B cell (primary cell): Measurements from ENCODE around the gene CHST14. TPM values are rescaled to one million over a fixed set of nuclear protein-coding genes. Genes with fewer than 3 reads are reported as not detected.
A peak's percentile ranks its signal among the peaks of the same experiment; 100 is the strongest.

Experiments
- ATAC-seq: fragments of 200-7000 bp; cut with Tn5 transposase; one replicate; pipeline ENCODE4 v1.10.0; 2021; ENCODE audit warnings: low read depth, mild to moderate bottlenecking, moderate number of reproducible peaks, moderate library complexity
- CTCF ChIA-PET: fragments of 350-600 bp; sonication (Branson Sonifier 250); formaldehyde crosslinking; loops from one replicate; lab custom pipeline; 2021; ENCODE audit warnings: antibody characterized with exemption, inconsistent platforms; lab: Charles Lee
- POLR2A ChIA-PET: fragments of 350-600 bp; sonication (Branson Sonifier 250); formaldehyde crosslinking; loops from one replicate; lab custom pipeline; 2021; ENCODE audit warnings: antibody characterized with exemption; lab: Charles Lee
- DNase-seq: peaks from one replicate; pipeline ENCODE4 v3.0.0; 2013
- H2AFZ ChIP-seq: 2 replicates; pipeline ENCODE4 v1.6.1; 2012; ENCODE audit warnings: mild to moderate bottlenecking, low read depth, low read length; ENCODE audit not compliant: insufficient read depth, poor library complexity, severe bottlenecking
- H3K27ac ChIP-seq, 2 donors: 1 replicate in 1 of 2; 2 replicates in 1 of 2; pipeline ENCODE4 v1.5.1; 2012 to 2013; ENCODE audit warnings: low read length in 2 of 2, mild to moderate bottlenecking in 2 of 2, moderate library complexity in 1 of 2
- H3K27me3 ChIP-seq, 4 experiments: fragments of 200-600 bp in 1 of 4; sonication (generic) in 1 of 4; replicated peaks in 1 of 4; 1 replicate in 2 of 4; 2 replicates in 2 of 4; pipeline versions ENCODE4 v1.6.1 to v1.7.0; 2013 to 2016; ENCODE audit warnings: low read length in 3 of 4, mild to moderate bottlenecking in 2 of 4, mixed read lengths in 1 of 4, moderate library complexity in 1 of 4; ENCODE audit not compliant: insufficient read depth in 4 of 4, control insufficient read depth in 3 of 4; ENCODE audit errors: control extremely low read depth in 1 of 4
- H3K36me3 ChIP-seq, 2 experiments: replicated peaks in 1 of 2; 1 replicate in 1 of 2; 2 replicates in 1 of 2; pipeline versions ENCODE4 v1.6.1 to v1.7.1; 2013; ENCODE audit warnings: low read length in 1 of 2; ENCODE audit not compliant: insufficient read depth in 2 of 2, control insufficient read depth in 1 of 2; ENCODE audit errors: control extremely low read depth in 1 of 2, extremely low read depth in 1 of 2
- H3K4me1 ChIP-seq, 2 donors: fragments of 200-600 bp in 1 of 2; sonication (generic) in 1 of 2; 1 replicate in 1 of 2; 2 replicates in 1 of 2; pipeline versions ENCODE4 v1.5.1 to v1.6.1; 2013 to 2017; ENCODE audit warnings: low read length in 2 of 2; ENCODE audit not compliant: control insufficient read depth in 2 of 2, insufficient read depth in 2 of 2
- H3K4me2 ChIP-seq: replicated peaks from 2 replicates; pipeline ENCODE3; 2012; ENCODE audit warnings: mild to moderate bottlenecking, low read depth, low read length; ENCODE audit not compliant: poor library complexity, severe bottlenecking
- H3K4me3 ChIP-seq, 5 experiments: fragments of 200-600 bp in 1 of 5; sonication (generic) in 1 of 5; 1 replicate in 3 of 5; 2 replicates in 2 of 5; pipeline versions ENCODE4 v1.5.1 to v1.7.0; 2011 to 2016; ENCODE audit warnings: low read length in 4 of 5, mild to moderate bottlenecking in 4 of 5, low read depth in 2 of 5, control low read depth in 1 of 5, moderate library complexity in 1 of 5; ENCODE audit not compliant: insufficient read depth in 1 of 5; ENCODE audit errors: control extremely low read depth in 1 of 5, extremely low read depth in 1 of 5
- H3K79me2 ChIP-seq: fragments of 200-600 bp; sonication (generic); one replicate; pipeline ENCODE4 v1.6.0; 2016; ENCODE audit warnings: low read length; ENCODE audit not compliant: control insufficient read depth, insufficient read depth
- H3K9ac ChIP-seq: fragments of 200-600 bp; sonication (generic); 2 replicates; pipeline ENCODE4 v1.6.1; 2017; ENCODE audit warnings: mild to moderate bottlenecking, low read length, moderate library complexity
- H3K9me3 ChIP-seq, 3 donors: one replicate each; pipeline versions ENCODE4 v1.6.1 to v1.7.1; 2013; ENCODE audit warnings: low read length in 2 of 3; ENCODE audit not compliant: control insufficient read depth in 2 of 3, insufficient read depth in 1 of 3; ENCODE audit errors: control extremely low read depth in 1 of 3
- H4K20me1 ChIP-seq: 2 replicates; pipeline ENCODE4 v1.6.0; 2012; ENCODE audit warnings: mild to moderate bottlenecking, low read length; ENCODE audit not compliant: insufficient read depth, control insufficient read depth, poor library complexity, severe bottlenecking
- H3K27ac Mint-ChIP-seq: one replicate; pipeline ENCODE4 v1.8.0; 2021; ENCODE audit warnings: mixed read lengths
- H3K27me3 Mint-ChIP-seq: one replicate; pipeline ENCODE4 v1.8.0; 2021; ENCODE audit warnings: mixed read lengths
- H3K4me1 Mint-ChIP-seq: one replicate; pipeline ENCODE4 v1.8.0; 2021; ENCODE audit warnings: mixed read lengths
- H3K4me3 Mint-ChIP-seq: one replicate; pipeline ENCODE4 v1.8.0; 2021; ENCODE audit warnings: mixed read lengths
- H3K9me3 Mint-ChIP-seq: one replicate; pipeline ENCODE4 v1.8.0; 2022; ENCODE audit warnings: mixed read lengths; ENCODE audit not compliant: insufficient read depth
- EZH2 ChIP-seq: IDR thresholded peaks from 2 replicates; pipeline ENCODE4 v1.6.1; 2012; ENCODE audit warnings: borderline replicate concordance, low read depth, mild to moderate bottlenecking, moderate library complexity, low read length; ENCODE audit not compliant: insufficient read depth, poor library complexity, severe bottlenecking
- WGBS: methylation state at CpG from one replicate; pipeline ENCODE4 v1.1.5; 2013; ENCODE audit warnings: missing lambda C conversion rate; ENCODE audit not compliant: insufficient coverage; 5-methylcytosine and 5-hydroxymethylcytosine counted together
- intact Hi-C: fragments of 100-400 bp; cut with micrococcal nuclease; formaldehyde crosslinking; loops from one replicate; pipeline ENCODE4 v1.10.0; 2022
- polyA plus RNA-seq: library from polyadenylated mRNA; depleted of rRNA; stranded (reverse); fragments of >200 nt; gene quantifications from 2 replicates; pipeline ENCODE4 v1.2.3, GENCODE V29; 2012
- total RNA-seq, 2 donors: library from RNA; stranded (reverse); fragments of 120-200 nt in 1 of 2; gene quantifications; 1 replicate in 1 of 2; 2 replicates in 1 of 2; pipeline versions ENCODE4 v1.2.3 to v1.2.4, GENCODE V29; 2013 to 2022
- TF ChIP-seq, protein P1 (sequence below): fragments of 200-600 bp; IDR thresholded peaks from one replicate; pipeline ENCODE4 v1.8.0; 2022; ENCODE audit warnings: antibody characterized with exemption, mild to moderate bottlenecking

The CHST14 gene
- total and polyA plus RNA-seq, 2 donors (not counting 1 experiment from before 2014, with no cell fraction given): 5.7 to 16.7 TPM

DNA sequence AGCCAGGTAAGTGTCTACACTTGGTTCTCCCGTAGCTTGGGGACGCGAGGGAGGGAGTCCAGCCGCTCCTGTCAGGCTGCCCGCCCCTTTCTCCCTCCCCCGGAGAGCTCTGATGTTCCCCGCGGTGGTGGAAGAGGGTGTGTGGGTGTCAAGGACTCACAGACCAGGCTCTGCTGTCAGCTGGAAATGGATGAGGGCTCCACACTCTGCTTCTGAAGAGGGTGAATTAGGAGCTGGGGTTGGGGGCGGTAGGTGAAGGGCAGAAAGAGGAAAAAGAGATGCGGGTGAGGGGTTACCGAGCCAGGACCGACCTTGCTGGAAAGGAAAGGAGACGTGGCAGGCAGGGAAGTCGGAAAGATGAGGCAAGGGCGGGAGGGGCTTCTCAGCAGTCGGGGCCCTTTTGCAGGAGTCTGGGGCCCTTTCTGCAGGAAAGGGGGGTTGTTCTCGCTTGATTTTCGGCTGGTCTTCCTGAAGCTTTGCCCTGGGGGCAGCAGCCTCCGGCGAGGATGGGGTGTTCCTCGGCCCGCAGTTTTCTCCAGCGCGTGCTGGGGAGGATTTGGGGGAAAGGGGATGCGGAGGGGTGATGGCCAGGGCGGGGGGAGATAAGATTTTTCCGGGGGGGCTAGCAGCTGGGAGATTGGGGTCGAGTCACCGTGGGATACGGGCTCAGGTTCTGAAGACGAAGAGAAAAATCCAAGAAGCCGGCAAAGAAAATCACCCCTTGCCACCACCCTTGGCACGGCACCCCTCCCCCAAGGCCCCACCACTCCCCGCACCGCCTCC is 30.6 kb upstream of the CHST14 start:
- DNase-seq (peak; percentile 54), ATAC-seq (no peak)
- POLR2A ChIA-PET: interaction anchor here (0.6 to 1.9 kb wide), 7 partner anchors 9 to 603 kb away, joined by 3 to 9 read pairs (median 4); partner anchors contain the start of genes C15orf62, IVD and PLCB2
- Histone ChIP-seq H3K36me3 (no peaks in the 10 kb centered on the region), H3K27ac (no peak overlapping the region), H2AFZ (peak overlapping the region; percentile 89), H3K9ac (peak overlapping the region; percentile 76), H3K4me3 (peak overlapping the region; percentile 12 to 80 (median 59)), H3K27me3 (peaks cover 0 to 42% (median 18%) of the 10 kb centered on the region in 4 experiments), H3K79me2 (peaks cover 36% of the 10 kb centered on the region), H3K9me3 (peaks cover 0 to 7% (median 0%) of the 10 kb centered on the region in 3 donors), H3K4me2 (peak overlapping the region; percentile 99), H4K20me1 (peaks cover 36% of the 10 kb centered on the region), H3K4me1 (peaks cover 42 to 49% of the 10 kb centered on the region in 2 donors)
- Mint-ChIP-seq H3K4me1 (peaks cover 61% of the 10 kb centered on the region), H3K27me3 (peaks cover 31% of the 10 kb centered on the region), H3K4me3 (peak overlapping the region; percentile 91), H3K27ac (peak overlapping the region; percentile 89), H3K9me3 (no peaks in the 10 kb centered on the region)
- under 1% methylated on average over 20 of the region's 35 CpGs for WGBS
- intact Hi-C loops: loop anchor here (1.0 to 5.0 kb wide), 7 partner anchors 31 to 152 kb away; partner anchors contain the start of genes CCDC32, DISP2, IVD and KNL1
- TF ChIP-seq EZH2: no peak
- TF ChIP-seq, protein P1, sequence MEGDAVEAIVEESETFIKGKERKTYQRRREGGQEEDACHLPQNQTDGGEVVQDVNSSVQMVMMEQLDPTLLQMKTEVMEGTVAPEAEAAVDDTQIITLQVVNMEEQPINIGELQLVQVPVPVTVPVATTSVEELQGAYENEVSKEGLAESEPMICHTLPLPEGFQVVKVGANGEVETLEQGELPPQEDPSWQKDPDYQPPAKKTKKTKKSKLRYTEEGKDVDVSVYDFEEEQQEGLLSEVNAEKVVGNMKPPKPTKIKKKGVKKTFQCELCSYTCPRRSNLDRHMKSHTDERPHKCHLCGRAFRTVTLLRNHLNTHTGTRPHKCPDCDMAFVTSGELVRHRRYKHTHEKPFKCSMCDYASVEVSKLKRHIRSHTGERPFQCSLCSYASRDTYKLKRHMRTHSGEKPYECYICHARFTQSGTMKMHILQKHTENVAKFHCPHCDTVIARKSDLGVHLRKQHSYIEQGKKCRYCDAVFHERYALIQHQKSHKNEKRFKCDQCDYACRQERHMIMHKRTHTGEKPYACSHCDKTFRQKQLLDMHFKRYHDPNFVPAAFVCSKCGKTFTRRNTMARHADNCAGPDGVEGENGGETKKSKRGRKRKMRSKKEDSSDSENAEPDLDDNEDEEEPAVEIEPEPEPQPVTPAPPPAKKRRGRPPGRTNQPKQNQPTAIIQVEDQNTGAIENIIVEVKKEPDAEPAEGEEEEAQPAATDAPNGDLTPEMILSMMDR: no peak
- CTCF ChIA-PET: interaction anchor here (0.8 to 1.4 kb wide), 9 partner anchors 10 to 161 kb away, joined by 3 to 7 read pairs (median 4); no protein-coding TSS in a partner anchor
